Peyer's patch (tissue), 4 donors: ENCODE data around the gene SETD6. TPM values are rescaled to one million over a fixed set of nuclear protein-coding genes. Genes with fewer than 3 reads are reported as not detected.

ENCODE experiments used
- DNase-seq, 3 donors: peaks; one replicate each; pipeline ENCODE4 v3.0.0-alpha.2; 2017 to 2019
- H3K27ac ChIP-seq, 4 donors: fragments of 200-600 bp; sonication (generic); one replicate each; pipeline ENCODE4 v1.5.1; 2016 to 2019
- H3K27me3 ChIP-seq, 2 donors: fragments of 200-600 bp; sonication (generic); one replicate each; pipeline ENCODE4 v1.5.1; 2019
- H3K36me3 ChIP-seq, 3 donors: fragments of 200-600 bp; sonication (generic); one replicate each; pipeline ENCODE4 v1.5.1; 2016 to 2019
- H3K4me1 ChIP-seq, 4 donors: fragments of 200-600 bp; sonication (generic); one replicate each; pipeline ENCODE4 v1.5.1; 2016 to 2019
- H3K4me3 ChIP-seq, 4 donors: fragments of 200-600 bp; sonication (generic); 1 replicate in 3 of 4; 2 replicates in 1 of 4; pipeline ENCODE4 v1.5.1; 2016 to 2019; ENCODE audit warnings: mild to moderate bottlenecking in 1 of 4
- H3K9me3 ChIP-seq, 4 donors: fragments of 200-600 bp; sonication (generic); one replicate each; pipeline ENCODE4 v1.5.1; 2016 to 2019; ENCODE audit warnings: mild to moderate bottlenecking in 1 of 4
- POLR2A ChIP-seq, 2 donors: fragments of 450-650 bp; IDR thresholded peaks; one replicate each; pipeline ENCODE4 v1.5.1; 2017; ENCODE audit warnings: antibody characterized with exemption in 2 of 2, mild to moderate bottlenecking in 2 of 2, moderate library complexity in 2 of 2
- total RNA-seq, 4 donors: library from RNA; depleted of rRNA; stranded (reverse); fragments of >200 nt; gene quantifications; one replicate each; pipeline ENCODE4 v1.1.0, GENCODE V29; 2016
- TF ChIP-seq, protein P1 (sequence below), 6 experiments: fragments of 450-650 bp in 4 of 6; fragments of 200-600 bp in 2 of 6; sonication (generic) in 1 of 6; IDR thresholded peaks; one replicate each; pipeline ENCODE4 v1.5.1; 2017 to 2019; ENCODE audit warnings: antibody characterized with exemption in 6 of 6, mild to moderate bottlenecking in 3 of 6, moderate library complexity in 1 of 6

SETD6 gene, protein sequence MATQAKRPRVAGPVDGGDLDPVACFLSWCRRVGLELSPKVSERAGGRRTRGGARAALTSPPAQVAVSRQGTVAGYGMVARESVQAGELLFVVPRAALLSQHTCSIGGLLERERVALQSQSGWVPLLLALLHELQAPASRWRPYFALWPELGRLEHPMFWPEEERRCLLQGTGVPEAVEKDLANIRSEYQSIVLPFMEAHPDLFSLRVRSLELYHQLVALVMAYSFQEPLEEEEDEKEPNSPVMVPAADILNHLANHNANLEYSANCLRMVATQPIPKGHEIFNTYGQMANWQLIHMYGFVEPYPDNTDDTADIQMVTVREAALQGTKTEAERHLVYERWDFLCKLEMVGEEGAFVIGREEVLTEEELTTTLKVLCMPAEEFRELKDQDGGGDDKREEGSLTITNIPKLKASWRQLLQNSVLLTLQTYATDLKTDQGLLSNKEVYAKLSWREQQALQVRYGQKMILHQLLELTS
- 10 to 100 TPM; 27.3 to 60.5 (median 34.4) TPM for total RNA-seq

DNA sequence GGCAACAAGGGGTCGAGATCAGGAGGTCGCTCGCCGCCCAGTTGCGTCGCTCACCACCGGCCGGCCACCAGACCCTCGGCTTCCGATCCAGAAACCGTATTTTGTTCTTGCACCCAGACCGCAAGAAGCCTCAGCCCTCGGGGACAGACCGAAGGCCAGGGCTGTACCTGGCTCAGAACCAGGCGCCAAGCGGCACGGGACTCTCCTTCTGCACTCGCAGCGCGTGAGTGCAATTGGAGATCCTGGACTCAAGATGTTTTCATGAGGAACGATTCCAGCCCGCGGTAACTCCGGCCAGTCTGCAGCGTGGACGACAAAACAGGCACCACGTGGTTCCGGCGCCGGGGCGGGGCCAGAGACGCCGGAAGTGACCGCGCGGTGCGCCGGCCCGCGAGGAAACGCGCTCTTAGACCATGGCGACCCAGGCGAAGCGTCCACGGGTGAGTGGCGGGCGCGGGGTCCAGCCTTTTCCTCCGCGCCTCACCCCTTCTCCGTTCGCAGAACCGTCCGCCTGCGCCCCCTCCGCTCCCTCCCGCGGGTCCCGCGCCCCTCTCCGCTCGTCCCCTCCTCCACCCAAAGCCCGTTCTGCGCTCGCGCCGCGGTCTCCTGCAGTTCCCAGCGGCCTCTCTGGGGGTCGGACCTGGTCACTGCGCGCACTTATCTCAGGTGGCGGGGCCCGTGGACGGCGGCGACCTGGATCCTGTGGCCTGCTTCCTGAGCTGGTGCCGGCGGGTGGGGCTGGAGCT lies at the start of gene SETD6:
TSS of gene SETD6 (plus strand) at position 393 of the 746 bp plus-strand sequence. CDS start at position 414, 21 bp downstream.
- H3K9me3 ChIP-seq: no peaks in the 10 kb centered on the region
- H3K36me3 ChIP-seq: peaks cover 0 to 37% (median 0%) of the 10 kb centered on the region in 3 donors
- H3K4me3 ChIP-seq: peak within 1 kb of the TSS; percentile 77 to 98 (median 88)
- peaks cover 0 to 25% (median 2%) of the 10 kb centered on the region in 4 donors for H3K4me1 ChIP-seq
- DNase-seq: peak; percentile 84 to 94 (median 94)
- H3K27me3 ChIP-seq: no peaks in the 10 kb centered on the region
- H3K27ac ChIP-seq: peak within 1 kb of the TSS; percentile 79 to 90 (median 88)
- TF ChIP-seq, protein P1, sequence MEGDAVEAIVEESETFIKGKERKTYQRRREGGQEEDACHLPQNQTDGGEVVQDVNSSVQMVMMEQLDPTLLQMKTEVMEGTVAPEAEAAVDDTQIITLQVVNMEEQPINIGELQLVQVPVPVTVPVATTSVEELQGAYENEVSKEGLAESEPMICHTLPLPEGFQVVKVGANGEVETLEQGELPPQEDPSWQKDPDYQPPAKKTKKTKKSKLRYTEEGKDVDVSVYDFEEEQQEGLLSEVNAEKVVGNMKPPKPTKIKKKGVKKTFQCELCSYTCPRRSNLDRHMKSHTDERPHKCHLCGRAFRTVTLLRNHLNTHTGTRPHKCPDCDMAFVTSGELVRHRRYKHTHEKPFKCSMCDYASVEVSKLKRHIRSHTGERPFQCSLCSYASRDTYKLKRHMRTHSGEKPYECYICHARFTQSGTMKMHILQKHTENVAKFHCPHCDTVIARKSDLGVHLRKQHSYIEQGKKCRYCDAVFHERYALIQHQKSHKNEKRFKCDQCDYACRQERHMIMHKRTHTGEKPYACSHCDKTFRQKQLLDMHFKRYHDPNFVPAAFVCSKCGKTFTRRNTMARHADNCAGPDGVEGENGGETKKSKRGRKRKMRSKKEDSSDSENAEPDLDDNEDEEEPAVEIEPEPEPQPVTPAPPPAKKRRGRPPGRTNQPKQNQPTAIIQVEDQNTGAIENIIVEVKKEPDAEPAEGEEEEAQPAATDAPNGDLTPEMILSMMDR (IDR thresholded peaks at IDR 0.05): peak in 4 of 6 experiments; percentile 5 to 43 (median 36)
- no peak for TF ChIP-seq POLR2A (IDR thresholded peaks at IDR 0.05)

DNA sequence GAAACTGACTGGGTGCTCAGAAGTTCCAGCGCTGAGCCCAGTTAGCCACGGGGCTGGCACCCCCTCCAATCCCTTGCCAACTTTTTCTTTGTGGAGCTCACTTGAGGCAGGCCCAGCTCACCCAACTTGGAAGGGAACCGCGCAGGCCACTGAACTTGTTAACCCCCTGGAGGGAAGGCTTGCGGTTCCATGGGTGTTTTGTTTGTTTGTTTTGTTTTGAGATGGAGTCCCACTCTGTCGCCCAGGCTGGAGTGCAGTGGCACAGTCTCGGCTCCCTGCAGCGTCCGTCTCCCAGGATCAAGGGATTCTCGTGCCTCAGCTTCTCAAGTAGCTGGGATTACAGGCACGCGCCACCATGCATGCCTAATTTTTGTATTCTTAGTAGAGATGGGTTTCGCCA lies 49.5 kb upstream of the SETD6 start:
- H3K27me3 ChIP-seq: peaks cover 0 to 36% of the 10 kb centered on the region in 2 donors
- H3K27ac ChIP-seq: no peak overlapping the region
- peaks cover 0 to 18% (median 12%) of the 10 kb centered on the region in 4 donors for H3K4me1 ChIP-seq
- no peak for DNase-seq
- no peaks in the 10 kb centered on the region for H3K9me3 ChIP-seq
- TF ChIP-seq, protein P1 (IDR thresholded peaks at IDR 0.05): no peak
- TF ChIP-seq POLR2A (IDR thresholded peaks at IDR 0.05): no peak
- H3K4me3 ChIP-seq: no peak overlapping the region
- H3K36me3 ChIP-seq: no peaks in the 10 kb centered on the region

DNA sequence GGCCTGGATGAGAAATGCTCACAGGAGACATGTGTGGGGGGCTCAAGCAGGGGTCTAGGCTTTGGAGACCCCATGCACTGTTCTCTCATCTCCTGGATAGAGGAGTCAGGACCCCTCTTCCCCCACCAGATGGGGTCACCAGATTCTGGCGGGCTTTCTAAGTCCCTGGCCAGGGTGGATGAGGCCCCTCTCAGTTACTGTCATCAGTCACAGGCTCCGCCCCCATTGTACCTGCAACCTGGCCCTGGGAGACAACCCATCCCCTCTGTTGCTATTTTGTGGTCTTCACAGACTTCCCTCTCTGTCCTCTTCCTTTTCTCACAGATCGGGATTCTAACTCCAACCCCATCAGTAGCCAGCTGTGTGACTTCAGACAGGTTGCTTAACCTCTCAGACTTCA lies 48.9 kb upstream of the SETD6 start:
- DNase-seq: no peak
- no peak for TF ChIP-seq POLR2A (IDR thresholded peaks at IDR 0.05)
- TF ChIP-seq, protein P1 (IDR thresholded peaks at IDR 0.05): no peak
- Histone ChIP-seq H3K4me3 (no peak overlapping the region), H3K4me1 (peaks cover 0 to 18% (median 12%) of the 10 kb centered on the region in 4 donors), H3K9me3 (no peaks in the 10 kb centered on the region), H3K27me3 (peaks cover 0 to 36% of the 10 kb centered on the region in 2 donors), H3K36me3 (no peaks in the 10 kb centered on the region), H3K27ac (no peak overlapping the region)

DNA sequence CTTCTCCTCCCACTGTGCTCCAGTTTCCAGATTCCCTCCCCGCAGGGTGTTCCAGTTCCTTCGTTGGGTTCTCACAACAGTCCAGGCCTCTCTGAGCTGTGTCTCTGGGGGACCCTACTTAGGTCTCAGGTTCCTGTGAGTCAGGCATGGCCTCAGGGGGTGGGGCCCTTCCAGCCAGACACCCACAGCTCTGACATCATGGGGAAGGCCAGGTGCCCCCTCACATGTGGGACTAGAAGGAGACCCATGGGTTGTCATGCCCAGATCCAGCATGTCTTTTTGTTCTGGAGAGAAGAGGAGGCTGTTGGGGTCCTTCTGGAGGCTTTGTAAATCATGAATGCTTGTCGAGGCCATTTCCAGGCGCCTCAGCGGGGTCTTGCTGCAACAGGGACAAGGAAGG lies 47.4 kb upstream of the SETD6 start:
- Histone ChIP-seq H3K4me1 (peaks cover 0 to 18% (median 12%) of the 10 kb centered on the region in 4 donors), H3K4me3 (no peak overlapping the region), H3K27me3 (peaks cover 0 to 34% of the 10 kb centered on the region in 2 donors), H3K27ac (no peak overlapping the region), H3K9me3 (no peaks in the 10 kb centered on the region), H3K36me3 (no peaks in the 10 kb centered on the region)
- TF ChIP-seq, protein P1 (IDR thresholded peaks at IDR 0.05): no peak
- no peak for TF ChIP-seq POLR2A (IDR thresholded peaks at IDR 0.05)
- DNase-seq: no peak

DNA sequence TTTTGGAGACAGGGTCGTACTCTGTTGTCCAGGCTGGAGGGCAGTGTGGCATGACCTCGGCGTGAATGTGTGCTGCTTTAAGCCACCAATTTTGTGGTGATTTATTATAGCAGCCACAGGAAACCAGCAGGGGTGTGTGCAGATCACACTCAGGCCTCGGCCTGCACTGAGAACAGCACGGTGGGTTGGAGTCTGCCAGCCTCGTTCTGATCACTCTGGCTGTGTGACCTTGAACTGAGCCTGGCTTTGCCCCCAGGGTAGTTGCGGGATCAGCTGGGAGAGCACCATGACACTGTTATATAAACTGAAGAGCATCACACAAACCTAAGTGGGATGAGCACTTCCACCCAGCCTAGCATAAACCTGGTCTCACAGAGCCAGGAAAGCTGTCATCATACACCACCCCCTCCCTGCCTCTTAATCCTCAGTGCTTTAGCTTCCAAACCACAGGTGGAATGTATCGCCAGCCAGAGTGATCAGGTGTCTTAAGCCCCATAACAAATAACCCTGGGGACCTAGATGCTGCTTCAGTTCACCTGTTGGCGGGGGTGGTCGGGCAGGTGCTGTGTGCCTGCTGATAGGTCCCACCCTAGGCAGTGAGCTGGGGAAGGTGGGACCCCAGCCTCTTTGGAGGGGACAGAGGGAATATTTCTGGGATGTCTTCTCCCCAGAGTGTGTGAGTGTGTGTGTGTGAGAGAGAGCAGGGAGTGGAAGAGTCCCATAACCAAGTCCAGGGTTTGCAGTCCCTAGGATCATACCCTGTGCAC lies 43.9 kb upstream of the SETD6 start:
- H3K4me1 ChIP-seq: no peaks in the 10 kb centered on the region
- no peak for TF ChIP-seq POLR2A (IDR thresholded peaks at IDR 0.05)
- TF ChIP-seq, protein P1 (IDR thresholded peaks at IDR 0.05): no peak
- no peaks in the 10 kb centered on the region for H3K9me3 ChIP-seq
- H3K27me3 ChIP-seq: peaks cover 0 to 1% of the 10 kb centered on the region in 2 donors
- H3K4me3 ChIP-seq: no peak overlapping the region
- no peak overlapping the region for H3K27ac ChIP-seq
- no peaks in the 10 kb centered on the region for H3K36me3 ChIP-seq
- DNase-seq: no peak
